Left colon (tissue), 2 donors: Measurements from ENCODE around the gene TSPEAR. TPM values are rescaled to one million over a fixed set of nuclear protein-coding genes. Genes with fewer than 3 reads are reported as not detected.
"Not testable (repeated sequence)": the region's sequence is repeated elsewhere in the genome, so short reads cannot be mapped to it uniquely, and the experiment has no call there.

Source experiments
- ATAC-seq: fragments of 200-7000 bp; cut with Tn5 transposase; one replicate; pipeline ENCODE4 v1.9.1; 2020; ENCODE audit warnings: mild to moderate bottlenecking, moderate library complexity
- DNase-seq, 2 donors: peaks; one replicate each; pipeline ENCODE4 v3.0.0-alpha.2; 2020
- intact Hi-C, 2 donors: fragments of 100-400 bp; cut with DNase I in 1 of 2; cut with micrococcal nuclease in 1 of 2; formaldehyde crosslinking; loops; one replicate each; pipeline versions ENCODE4 v1.11.2 to v1.14.0; 2022; cut with DNase I, micrococcal nuclease
- total RNA-seq, 2 donors: library from RNA; stranded (reverse); fragmentation: NEBNext Ultra II Directional; extraction: Animal tissue kit (Norgen Biotek cat#: 25700); gene quantifications; one replicate each; pipeline ENCODE4 v1.2.1, GENCODE V29; 2021
- donor health status: DM: no; HTN: no; CAD: no.
- donor health status: DM: yes; HTN: yes; CAD: no.

TSPEAR gene
- total RNA-seq, 2 donors from 2014 or later, result 0.09 TPM; not detected in 1

GRCh38 chr21:44694776-44695175 lies 16.6 kb downstream of the TSPEAR start:
- no peak for DNase-seq
- ATAC-seq, result no peak
- intact Hi-C loops, result no loop called here

GRCh38 chr21:44692798-44693512 lies 18.4 kb downstream of the TSPEAR start:
- ATAC-seq (no peak), DNase-seq (no peak)
- intact Hi-C loops, result no loop called here

- no peak for DNase-seq
- intact Hi-C loops, result no loop called here
- ATAC-seq, result no peak
Observed at GRCh38 chr21:44691686-44692085, 19.7 kb downstream of the TSPEAR start.

GRCh38 chr21:44689740-44690139 lies 21.6 kb downstream of the TSPEAR start:
- DNase-seq, intact Hi-C loops, ATAC-seq: not testable (repeated sequence)

- DNase-seq, result no peak
- intact Hi-C loops, result no loop called here
- ATAC-seq, result no peak
Observed at GRCh38 chr21:44687671-44688070, 23.7 kb downstream of the TSPEAR start.

- DNase-seq, result no peak
- intact Hi-C loops, result no loop called here
- ATAC-seq, result no peak
Observed at GRCh38 chr21:44686843-44687561, 24.4 kb downstream of the TSPEAR start.

- no peak for DNase-seq
- intact Hi-C loops, result no loop called here
- ATAC-seq, result no peak
Observed at GRCh38 chr21:44686000-44686781, 25.2 kb downstream of the TSPEAR start.

- intact Hi-C loops, DNase-seq, ATAC-seq: not testable (repeated sequence)
Observed at GRCh38 chr21:44685050-44685449, 26.3 kb downstream of the TSPEAR start.

GRCh38 chr21:44684483-44684882 lies 26.9 kb downstream of the TSPEAR start:
- DNase-seq (no peak), ATAC-seq (no peak)
- intact Hi-C loops, result no loop called here

- intact Hi-C loops, result no loop called here
- DNase-seq (no peak), ATAC-seq (no peak)
Observed at GRCh38 chr21:44684077-44684476, 27.3 kb downstream of the TSPEAR start.

- intact Hi-C loops, result no loop called here
- DNase-seq (no peak), ATAC-seq (no peak)
Observed at GRCh38 chr21:44682580-44683151, 28.7 kb downstream of the TSPEAR start.

GRCh38 chr21:44681861-44682579 lies 29.4 kb downstream of the TSPEAR start, which contains the start of gene KRTAP12-1:
Gene KRTAP12-1, minus strand, starts transcription at chr21:44682163. Its CDS starts 40 bp downstream, at chr21:44682123.
- no peak for ATAC-seq
- intact Hi-C loops, result no loop called here
- no peak for DNase-seq

GRCh38 chr21:44681152-44681551 lies 30.2 kb downstream of the TSPEAR start:
- ATAC-seq (no peak), DNase-seq (no peak)
- intact Hi-C loops, result no loop called here

GRCh38 chr21:44677881-44678280 lies 33.5 kb downstream of the TSPEAR start:
- ATAC-seq, result no peak
- intact Hi-C loops, result no loop called here
- no peak for DNase-seq

GRCh38 chr21:44671911-44672310 lies 39.5 kb downstream of the TSPEAR start:
- intact Hi-C loops, result no loop called here
- ATAC-seq (no peak), DNase-seq (no peak)

GRCh38 chr21:44670642-44671432 lies 40.5 kb downstream of the TSPEAR start:
- DNase-seq, result no peak
- ATAC-seq, result no peak
- intact Hi-C loops, result no loop called here

- DNase-seq (no peak), ATAC-seq (no peak)
- intact Hi-C loops, result no loop called here
Observed at GRCh38 chr21:44667612-44668011, 43.8 kb downstream of the TSPEAR start.
